DMS53 treated with DMSO at 0.1 percent for 48 hours (cell line): ENCODE measurements around the gene ANKMY1.
A peak's percentile ranks its signal among the peaks of the same experiment; 100 is the strongest.

Experiments used
- DNase-seq: peaks from one replicate; lab custom pipeline; 2025; ENCODE audit not compliant: unreplicated experiment; lab: John Stamatoyannopoulos, UW

Gene ANKMY1

GRCh38 chr2:240461471-240462072 is 96.2 kb downstream of the ANKMY1 start:
- no peak for DNase-seq

GRCh38 chr2:240460781-240461431 is 96.9 kb downstream of the ANKMY1 start:
- DNase-seq: no peak

- no peak for DNase-seq
These were observed 97.5 kb downstream of the ANKMY1 start for GRCh38 chr2:240460253-240460711.

GRCh38 chr2:240459401-240460252 is 98.2 kb downstream of the ANKMY1 start:
- DNase-seq: no peak

GRCh38 chr2:240458900-240459391 is 98.8 kb downstream of the ANKMY1 start:
- no peak for DNase-seq

GRCh38 chr2:240458044-240458899 is 99.5 kb downstream of the ANKMY1 start:
- no peak for DNase-seq

- no peak for DNase-seq
These were observed 100.4 kb downstream of the ANKMY1 start for GRCh38 chr2:240457223-240458043.

GRCh38 chr2:240456447-240457222 is 101.2 kb downstream of the ANKMY1 start:
- no peak for DNase-seq

- DNase-seq: no peak
These were observed 101.9 kb downstream of the ANKMY1 start for GRCh38 chr2:240455647-240456446.

- no peak for DNase-seq
These were observed 102.5 kb downstream of the ANKMY1 start for GRCh38 chr2:240455272-240455646.

- DNase-seq: no peak
These were observed 103.5 kb downstream of the ANKMY1 start for GRCh38 chr2:240454106-240454901.

GRCh38 chr2:240453461-240454105 is 104.2 kb downstream of the ANKMY1 start:
- no peak for DNase-seq

- DNase-seq: peak; percentile 34
These were observed 105.1 kb downstream of the ANKMY1 start for GRCh38 chr2:240452462-240453256.

- no peak for DNase-seq
These were observed 105.9 kb downstream of the ANKMY1 start for GRCh38 chr2:240451791-240452461.

- no peak for DNase-seq
These were observed 106.6 kb downstream of the ANKMY1 start for GRCh38 chr2:240451108-240451611.
